Measurements from ENCODE around the gene ESYT2.

DNA sequence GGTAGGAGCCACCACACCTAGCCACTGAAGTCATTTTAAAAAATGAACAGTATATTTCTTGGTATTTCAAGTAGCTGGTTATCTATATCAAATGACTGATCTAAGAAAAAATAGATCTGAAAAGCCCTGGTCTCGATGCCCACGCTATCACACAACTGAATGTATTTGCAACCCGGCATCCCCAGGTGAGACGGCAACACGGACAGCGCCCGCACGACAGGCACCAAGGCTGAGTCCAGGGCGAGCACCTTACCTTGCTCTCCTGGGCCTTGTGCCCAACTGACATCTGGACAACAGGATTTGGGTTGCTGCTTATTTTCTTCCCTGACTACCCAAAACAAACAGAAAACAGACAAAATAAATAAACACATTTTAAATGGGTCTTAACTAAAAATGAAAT, 79.9 kb downstream of the ESYT2 start:
- TF ChIP-seq CTCF (IDR thresholded peaks at IDR 0.05 in 2 of 3, conservative IDR thresholded peaks at IDR 0.05 in 1 of 3; ENCODE audit: borderline replicate concordance in 1 of 3, insufficient read depth in 1 of 3, low read depth in 2 of 3, low read length in 2 of 3) = no peak
- no peak for TF ChIP-seq POLR2A (IDR thresholded peaks at IDR 0.05; ENCODE audit: borderline replicate concordance, extremely low read depth, insufficient read depth, insufficient read length)
- TF ChIP-seq EZH2 (IDR thresholded peaks at IDR 0.05) = no peak
- TF ChIP-seq SRF (IDR thresholded peaks at IDR 0.05; ENCODE audit: low read depth) = no peak
- no peak for TF ChIP-seq YY1 (IDR thresholded peaks at IDR 0.05; ENCODE audit: extremely low read depth, insufficient replicate concordance, low read depth, low read length)

Measured in HCT116 (cell line).